Activated effector memory CD4-positive, alpha-beta T cell treated with Interleukin-2 at 50 U/mL for 16 hours (primary cell): ENCODE results near the gene THSD4.
"Not testable (repeated sequence)": the region's sequence is repeated elsewhere in the genome, so short reads cannot be mapped to it uniquely, and the experiment has no call there.

Experiments used
- DNase-seq: peaks from one replicate; pipeline ENCODE4 v3.0.0-alpha.2; 2020

The THSD4 gene

DNA sequence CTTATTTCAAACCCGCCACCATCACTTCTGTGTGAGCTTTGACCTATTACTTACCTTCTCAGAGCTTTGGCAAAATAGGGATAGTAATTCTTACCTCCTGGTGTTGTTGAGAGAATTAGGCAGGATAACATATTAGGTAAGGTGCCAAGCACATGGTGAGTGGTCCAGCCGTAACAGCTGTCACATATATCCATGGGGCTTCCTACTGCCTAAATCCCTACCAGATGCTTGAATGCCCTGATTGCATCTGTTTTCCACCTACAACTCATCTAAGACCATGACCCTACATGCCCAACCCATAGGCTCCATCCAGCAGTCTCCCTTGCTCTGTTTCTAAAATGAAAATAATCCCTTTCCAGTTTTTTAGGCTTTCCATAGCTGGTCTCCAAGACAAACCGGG, 532.8 kb downstream of the THSD4 start:
- no peak for DNase-seq

DNA sequence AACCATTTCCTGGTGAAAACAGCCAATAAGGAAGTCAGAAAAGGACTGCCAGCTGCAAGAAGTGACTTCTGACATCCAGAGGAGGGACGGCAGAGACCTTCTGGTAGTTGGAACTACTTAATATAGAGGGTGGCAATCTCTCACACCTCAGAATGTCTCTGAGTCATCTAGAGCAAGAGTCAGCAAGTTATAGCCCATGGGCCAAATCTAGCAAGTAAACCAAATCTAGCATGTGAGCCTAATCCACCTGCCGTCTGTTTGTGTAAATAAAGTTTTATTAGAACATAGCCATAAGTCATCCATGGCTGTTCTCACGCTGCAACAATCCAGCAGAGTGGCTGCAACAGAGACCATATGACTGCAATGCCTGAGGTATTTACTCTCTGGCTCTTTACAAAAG, 534.6 kb downstream of the THSD4 start:
- DNase-seq, result no peak

DNA sequence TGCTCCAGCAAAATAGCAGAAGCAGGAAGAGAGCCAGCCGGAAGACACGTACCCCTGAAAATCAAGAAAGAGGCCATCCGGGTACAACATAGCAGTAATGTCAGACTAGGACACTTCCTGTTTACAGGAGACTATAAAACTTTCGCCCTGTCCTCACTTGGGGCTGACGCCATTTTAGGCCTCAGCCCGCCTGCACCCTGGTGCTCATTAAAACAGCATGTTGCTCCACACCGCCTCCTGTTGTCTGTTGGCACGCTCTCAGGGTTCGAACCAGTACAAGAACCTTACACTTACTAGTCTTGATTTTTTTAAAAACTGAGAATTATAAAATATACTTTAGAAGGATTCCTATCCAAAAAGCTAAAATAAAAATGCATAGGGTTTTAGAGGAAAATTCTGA, 535.3 kb downstream of the THSD4 start:
- no peak for DNase-seq

DNA sequence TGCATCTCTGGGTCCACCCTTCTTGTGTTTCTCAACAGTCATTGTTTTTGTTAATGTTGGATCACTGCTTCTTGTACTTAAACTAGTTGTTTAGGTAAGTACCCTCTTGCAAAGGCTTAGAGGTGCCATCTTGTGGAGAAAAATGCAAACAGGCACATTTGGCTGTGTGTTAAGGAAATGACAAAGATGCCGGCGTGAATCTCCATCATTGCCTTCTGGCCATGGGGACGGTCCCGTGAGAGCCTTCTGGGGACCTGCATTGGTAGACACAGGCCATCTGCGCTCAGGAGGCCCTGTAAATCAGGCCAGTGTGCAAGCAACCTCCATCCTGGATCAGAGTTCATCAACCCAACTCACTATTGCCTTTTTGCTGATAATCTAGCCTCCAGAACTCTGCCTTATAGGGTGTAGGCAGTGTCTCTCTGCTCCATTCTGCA, 536.5 kb downstream of the THSD4 start:
- no peak for DNase-seq

DNA sequence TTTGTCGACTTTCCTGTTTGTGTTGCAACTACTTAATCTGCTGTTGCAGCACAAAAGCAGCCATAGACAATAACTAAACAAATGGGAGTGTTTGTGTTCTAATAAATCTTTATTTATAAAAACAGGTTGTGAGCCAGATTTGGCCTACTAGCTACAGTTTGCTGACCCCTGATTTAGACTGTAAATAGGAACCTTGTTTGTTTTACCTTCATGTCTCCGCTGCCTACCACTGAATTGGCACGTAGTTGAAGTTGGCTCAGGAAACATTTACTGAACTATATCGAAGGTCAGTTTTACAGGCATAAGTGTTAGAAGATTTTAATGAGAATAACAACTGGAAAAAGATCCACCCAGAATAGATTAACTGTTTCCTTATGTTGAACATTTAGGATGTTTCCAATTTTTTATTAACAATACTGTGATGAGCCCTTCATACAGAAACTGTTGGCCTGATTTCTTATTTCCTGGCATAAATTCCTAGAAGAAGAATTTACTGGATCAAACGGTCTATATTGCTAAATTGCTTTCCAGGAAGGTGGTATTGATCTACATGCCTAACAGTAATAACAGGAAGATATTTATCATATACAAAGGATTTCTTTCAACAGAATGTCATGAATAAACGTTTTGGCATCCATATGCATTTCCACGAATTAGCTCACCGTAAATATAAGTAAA, 538.9 kb downstream of the THSD4 start:
- no peak for DNase-seq

DNA sequence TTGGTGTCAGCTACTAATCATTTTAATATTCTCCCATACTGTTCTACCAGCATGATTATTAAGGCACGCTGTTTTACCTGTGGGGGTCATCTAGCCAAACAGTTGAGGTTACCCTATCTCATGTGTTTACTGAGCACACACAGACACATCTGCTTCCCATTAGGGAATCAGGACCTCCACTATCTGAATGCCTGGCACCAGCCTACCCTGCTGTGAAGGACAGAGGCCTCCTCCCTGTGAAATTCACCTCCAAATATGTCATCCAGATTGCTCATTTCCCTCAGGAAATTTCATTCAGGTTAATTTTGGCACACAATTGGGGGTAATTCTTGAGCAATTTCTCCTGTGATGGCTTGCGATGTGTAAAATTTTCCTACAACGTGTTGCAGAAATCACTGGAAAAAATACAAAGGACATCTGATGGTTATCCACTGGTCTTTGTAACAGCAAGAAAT, 539.5 kb downstream of the THSD4 start:
- DNase-seq, result no peak

DNA sequence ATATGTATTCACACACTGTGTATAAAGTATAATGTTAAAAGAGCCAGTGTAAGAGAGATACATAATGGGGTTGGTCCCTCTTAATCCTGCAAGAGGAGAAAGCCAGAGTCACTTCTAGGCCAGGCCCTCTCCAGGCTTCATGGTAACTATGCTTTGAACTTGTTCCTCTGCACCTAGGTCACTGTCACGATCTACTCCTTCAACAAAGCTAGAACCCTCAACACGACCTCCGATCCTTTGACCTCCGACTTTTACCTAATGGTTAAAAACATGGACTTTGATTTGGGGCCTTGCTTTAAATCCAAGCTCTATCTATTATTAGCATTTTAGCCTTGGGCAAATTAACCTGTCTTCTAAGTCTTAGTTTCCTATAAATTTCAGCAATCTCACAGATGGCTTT, 541.2 kb downstream of the THSD4 start:
- no peak for DNase-seq

DNA sequence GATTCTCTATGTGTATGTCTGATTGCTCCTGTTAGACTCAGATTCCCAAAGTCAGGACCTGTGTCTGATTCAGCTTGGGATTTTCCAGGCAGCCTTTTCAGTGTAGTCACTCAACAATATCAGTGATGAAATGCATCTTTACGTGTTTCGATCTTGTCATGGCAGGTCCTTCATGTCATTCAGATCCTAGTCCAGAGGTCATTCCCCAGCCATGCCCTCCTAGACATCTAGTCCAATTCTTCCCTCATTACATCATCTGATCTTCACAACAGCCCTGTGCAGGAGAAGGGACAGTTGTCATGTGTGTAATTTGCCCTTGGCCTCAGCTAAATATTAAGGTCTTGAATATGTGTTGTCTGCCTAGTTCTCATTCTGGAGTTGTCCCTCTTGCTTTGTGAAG, 541.9 kb downstream of the THSD4 start:
- no peak for DNase-seq

DNA sequence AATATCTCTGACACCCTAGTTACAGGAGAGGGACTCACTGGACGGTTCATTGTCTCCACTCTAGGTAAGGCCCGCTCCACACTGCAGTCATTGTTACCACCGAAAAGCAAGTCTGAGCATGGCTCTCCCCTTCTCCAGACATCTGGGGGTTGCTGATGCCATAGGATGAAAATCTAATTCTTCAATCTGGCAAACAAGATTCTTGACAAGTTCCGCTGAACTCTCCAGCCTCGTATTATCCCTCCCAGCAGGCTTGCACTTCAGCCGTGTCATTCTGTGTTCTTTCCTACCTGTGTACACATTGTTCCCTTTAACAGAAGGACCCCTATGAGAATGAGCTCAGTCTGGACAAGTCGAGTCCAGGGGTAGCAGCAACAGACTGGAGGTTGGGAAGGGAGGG, 542.8 kb downstream of the THSD4 start:
- no peak for DNase-seq

DNA sequence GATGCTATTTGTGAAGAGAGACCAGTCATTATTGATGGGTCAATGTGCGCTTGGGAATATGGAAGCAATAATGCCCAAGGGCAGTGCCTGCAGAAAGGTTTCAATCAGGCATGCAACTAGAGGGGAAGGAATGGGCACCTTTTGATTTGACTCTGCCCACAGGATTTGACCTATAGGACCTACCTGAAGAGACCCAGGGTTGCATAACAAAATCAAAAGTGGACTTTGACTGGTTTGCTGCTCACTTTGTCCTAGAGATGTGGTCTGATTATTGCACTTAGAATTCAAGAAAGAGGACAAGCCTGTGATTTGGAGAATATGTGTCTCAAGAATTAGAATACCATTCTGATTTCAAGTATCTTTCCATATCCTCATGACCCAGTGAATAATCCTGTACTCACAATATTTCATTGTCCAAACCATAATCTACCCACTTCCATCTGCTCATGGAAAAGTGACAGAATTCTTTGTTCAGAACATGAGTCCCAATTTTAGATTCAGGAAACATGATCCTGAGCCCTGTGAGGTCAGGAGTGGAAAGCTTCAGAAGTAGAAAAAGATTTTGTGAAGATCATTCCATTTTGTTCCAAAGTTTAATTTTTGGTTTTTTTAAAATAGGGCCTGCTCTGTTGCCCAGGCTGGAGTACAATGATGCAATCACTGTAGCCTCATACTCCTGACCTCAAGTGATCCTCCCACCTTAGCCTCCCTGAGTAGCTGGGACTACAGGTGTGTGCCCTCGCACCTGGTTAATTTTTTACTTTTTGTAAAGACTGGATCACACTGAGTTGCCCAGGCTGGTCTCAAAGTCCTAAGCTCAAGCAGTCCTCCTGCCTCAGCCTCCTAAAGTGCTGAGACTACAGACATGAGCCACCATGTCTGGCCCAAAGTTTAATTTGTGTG, 543.8 kb downstream of the THSD4 start:
- DNase-seq, result no peak

DNA sequence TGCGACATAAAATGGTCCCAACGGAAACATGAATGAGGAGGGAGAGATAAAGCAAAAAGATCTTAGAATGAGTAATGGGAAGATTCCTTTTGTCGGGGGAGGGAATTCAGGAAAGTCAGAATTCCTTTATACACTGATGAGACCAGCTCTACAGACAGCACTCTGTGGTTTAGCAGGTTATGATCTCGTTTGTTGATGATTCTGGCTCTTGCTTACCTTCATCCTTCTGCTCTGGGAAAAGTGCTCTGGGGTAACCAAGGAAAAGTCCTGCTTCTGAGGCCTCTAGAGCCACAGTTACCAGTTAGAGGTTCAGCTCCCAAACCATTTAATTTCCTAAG, 544.4 kb downstream of the THSD4 start:
- no peak for DNase-seq

DNA sequence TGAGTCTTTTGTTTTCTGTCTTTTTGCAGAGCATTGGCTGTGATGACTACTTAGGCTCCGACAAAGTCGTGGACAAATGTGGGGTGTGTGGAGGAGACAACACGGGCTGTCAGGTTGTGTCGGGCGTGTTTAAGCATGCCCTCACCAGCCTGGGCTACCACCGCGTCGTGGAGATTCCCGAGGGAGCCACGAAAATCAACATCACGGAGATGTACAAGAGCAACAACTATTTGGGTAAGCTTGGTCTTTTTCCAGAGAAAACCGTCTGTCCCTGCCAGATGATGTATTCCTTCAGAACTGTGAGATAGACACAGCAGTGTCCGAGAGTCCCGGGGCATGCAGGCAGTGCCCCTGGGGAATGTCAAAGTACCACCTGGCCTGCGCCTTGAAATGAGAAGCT, 545.2 kb downstream of the THSD4 start:
- DNase-seq, result no peak

DNA sequence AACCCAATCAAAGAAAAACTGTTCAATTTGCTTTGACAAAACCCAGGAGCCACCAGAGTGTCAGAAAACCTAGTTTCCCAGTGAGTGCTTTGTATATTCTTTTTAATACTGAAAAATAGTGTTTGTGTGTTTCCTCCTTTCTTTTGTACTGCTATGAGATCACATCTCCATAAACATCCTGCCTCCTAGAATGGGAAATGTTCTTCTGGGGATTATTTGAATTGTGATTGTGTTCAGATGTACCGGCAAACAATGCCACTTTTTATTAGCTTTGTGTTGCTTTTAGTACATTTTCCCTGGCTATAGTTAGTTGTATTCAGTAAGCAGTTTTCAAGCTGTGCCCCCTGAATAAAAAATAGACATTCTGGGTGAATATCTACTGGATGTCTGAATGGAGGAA, 547.0 kb downstream of the THSD4 start:
- DNase-seq, result no peak

DNA sequence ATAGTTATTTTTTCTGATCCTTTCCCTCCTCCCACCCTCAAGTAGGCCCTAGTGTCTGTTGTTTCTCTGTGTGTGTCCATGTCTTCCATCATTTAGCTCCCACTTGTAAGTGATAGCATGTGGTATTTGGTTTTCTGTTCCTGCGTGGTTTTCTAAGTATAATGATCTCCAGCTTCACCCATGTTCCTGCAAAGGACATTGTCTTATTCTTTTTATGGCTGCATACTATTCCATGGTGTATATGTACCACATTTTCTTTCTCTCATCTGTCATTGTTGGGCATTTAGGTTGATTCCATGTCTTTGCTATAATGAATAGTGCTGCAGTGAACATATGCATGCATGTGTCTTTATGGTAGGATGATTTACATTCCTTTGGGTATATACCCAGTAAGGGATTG, 549.4 kb downstream of the THSD4 start:
- DNase-seq, result no peak

DNA sequence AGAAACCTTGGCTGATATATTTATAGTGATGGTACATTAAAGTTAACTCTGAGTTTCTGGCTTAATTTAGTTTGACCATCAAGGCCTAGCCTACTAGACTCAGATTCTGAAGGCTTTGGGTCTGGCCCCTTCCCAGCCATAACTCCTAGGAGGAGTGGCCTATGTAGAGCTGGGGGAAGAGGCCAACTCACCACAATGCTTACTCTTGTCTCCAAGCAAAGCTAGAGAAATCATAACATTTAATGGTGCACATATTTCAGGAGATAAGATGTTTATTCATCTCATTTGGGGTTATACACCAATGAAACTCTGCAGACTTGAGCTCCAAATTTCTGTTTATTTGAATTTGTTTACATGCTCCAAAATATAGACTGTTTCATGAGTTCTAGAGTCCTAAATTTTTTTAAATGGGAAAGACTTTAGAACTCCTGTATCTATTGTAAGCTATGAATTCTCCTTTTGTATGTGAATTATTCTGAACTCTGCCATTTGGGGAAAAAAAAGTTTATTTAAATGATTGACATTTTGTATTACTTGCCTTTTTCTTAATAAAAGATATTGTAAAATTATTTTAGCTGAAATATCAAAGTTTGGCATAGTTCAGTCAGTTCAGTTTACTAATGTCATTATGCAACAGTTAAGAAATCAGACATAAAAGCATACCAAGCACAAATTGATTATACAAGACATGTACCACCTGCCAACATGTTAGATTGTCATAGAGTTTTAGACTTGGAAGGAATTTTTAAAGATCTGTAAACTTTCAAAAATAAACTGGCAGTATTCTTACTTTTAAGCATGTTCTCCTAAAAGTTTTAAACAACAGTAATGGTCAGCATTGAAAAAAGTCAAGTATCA, 551.7 kb downstream of the THSD4 start:
- DNase-seq, result no peak

DNA sequence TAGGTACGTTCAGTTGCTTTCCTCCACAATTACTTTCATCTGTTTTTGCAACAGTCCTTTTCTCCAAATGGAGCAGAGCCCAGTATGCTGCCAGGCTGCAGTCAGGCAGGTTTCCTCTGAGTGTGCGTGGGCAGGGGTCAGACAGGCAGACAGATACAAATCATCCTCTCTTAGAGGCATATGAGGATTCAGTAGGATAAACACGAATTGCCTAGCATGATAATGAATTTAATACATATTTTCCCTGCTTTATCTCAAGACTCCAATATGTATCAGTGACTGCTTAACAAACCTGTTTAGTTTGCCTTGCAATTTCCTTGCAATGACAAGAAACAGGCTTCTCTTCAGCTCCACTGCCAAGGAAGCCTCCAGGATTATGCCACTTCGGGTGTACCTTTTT, 554.4 kb downstream of the THSD4 start:
- DNase-seq, result no peak

DNA sequence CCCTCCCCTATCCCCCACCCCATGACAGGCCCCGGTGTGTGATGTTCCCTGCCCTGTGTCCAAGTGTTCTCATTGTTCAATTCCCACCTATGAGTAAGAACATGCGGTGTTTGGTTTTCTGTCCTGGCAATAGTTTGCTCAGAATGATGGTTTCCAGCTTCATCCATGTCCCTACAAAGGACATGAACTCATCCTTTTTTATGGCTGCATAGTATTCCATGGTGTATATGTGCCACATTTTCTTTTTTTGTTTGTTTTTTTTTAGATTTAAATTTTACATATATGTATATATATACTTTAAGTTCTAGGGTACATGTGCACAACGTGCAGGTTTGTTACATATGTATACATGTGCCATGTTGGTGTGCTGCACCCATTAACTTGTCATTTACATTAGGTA, 555.0 kb downstream of the THSD4 start:
- DNase-seq, result not testable (repeated sequence)

DNA sequence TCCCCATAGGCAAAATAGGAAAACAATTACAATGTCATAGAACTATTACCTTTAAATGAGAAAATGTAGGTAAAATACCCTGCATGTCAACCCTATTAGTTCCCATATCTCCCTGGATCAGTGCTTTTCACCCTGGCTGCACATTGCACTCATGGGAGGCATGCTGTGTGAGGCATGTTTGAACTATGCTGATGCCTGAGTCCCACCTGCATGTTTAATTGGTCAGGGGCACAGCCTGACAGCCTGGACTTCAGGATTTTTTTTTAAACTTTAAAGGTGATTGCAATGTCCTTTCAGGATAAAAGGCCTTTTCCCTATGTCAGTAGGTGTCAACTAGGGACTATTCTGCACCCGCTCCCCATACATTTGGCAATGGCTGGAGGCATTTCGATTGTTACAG, 559.1 kb downstream of the THSD4 start:
- no peak for DNase-seq

DNA sequence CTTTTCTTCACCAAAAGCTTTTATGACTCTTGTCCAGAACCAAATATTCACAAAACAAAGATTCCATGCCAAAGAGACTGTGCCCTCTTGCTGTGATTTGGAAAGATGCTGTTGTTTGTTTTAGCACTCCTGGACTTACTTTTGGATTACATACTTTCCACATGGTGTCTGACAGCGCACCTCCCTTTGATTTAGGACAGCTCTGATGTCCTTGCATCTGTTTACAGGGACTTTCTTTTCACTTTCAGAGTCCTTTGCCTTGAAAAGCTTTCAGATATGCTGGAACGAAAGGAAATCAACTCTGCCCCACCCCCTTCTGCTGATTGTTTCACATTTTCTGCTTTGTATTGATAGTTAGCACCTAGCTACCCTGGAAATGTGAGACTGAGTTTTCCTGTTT, 562.1 kb downstream of the THSD4 start:
- no peak for DNase-seq

DNA sequence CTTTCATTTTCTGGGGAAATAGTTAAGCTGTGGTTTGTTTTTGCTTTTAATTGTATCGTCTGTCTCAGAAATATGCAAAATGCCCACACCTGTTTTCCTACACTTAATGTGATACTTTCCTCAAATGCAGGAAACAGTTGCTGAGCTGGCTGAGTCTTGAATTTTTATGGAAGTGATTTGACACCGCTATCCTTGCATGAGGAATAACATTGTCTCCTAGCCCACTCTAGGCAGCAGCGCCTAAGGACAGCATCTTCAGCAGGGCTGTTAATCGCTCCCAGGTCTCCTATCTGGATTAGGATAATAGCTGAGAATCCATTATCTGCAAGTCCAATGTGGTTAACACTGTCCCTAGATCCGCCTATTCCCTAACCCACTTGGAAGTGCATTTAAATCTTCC, 562.5 kb downstream of the THSD4 start:
- DNase-seq, result no peak

DNA sequence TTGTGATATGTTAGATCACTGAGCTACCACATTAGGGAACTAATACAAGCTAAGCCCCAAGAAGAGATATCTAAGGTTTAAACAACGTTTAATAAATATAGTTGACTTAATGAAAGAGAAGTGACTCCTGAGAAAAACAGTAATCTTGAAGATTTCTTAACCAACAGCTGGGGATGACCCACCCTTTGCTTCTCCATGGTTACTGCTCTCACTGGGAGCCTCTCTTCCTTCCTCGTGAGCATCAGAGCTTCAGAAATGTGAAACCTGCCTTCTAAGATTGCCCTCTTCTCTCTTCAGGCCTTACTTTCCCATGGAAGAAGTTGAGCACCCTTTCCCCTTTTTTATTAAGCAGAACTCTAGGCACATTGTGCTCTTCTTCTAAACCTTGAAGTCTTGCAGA, 562.9 kb downstream of the THSD4 start:
- no peak for DNase-seq

DNA sequence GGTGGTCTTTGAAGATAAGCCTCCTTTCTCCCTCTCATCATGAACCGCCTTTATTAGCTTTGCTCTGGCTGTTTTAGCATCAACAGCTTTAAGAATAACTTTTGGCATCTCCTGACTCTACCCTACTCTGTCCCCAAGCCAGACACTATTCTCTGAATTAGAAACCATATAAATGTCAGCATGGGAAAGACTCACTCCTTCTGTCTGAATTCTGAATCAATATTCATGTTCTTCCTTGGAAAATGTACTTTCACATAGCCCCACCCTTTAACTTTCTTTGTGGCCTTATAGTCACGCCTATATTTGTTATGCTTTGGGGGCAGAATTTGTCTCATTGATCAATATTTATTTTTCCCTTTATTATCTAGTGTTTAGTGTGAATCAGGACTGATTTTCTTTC, 563.3 kb downstream of the THSD4 start:
- no peak for DNase-seq

DNA sequence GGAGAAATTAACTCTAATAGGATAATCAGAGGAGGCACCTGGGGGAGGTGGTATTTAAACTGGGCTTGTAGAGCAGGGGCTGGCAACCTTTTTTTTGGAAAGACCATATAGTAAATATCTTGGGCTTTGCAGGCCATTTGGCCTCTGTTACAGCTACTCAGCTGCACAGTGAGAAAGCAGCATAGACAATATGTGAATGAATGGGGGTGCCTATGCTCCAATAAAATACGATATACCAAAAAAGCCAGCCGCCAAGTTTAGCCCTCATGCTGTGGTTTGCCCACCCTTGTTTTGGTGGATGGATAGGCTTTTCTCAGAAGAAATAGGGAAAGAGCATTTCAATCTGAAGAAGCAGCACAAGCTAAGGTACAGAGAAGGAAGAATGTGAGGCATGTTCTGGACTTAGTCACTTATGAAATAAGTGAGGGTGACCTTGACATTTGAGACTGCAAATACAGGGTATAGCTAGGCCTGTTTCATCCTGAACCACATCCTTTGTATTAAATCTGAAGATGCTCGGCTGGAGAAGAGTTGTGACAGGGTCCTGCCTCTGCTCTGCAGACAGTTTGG, 564.0 kb downstream of the THSD4 start:
- no peak for DNase-seq
